ENCODE measurements around the gene MMP28.

Gene MMP28

GRCh38 chr17:35795007-35795870 is at the start of gene MMP28:
MMP28 (minus strand) TSS chr17:35795641; CDS start chr17:35795377, 264 bp downstream.
- DNase-seq, result peak; percentile 20 to 53

- no peak for DNase-seq
These were observed 49.1 kb upstream of the MMP28 start for GRCh38 chr17:35844547-35844946.

- DNase-seq, result no peak
These were observed 48.3 kb upstream of the MMP28 start for GRCh38 chr17:35843698-35844097.

GRCh38 chr17:35842239-35842638 is 46.8 kb upstream of the MMP28 start:
- no peak for DNase-seq

GRCh38 chr17:35841505-35841904 is 46.1 kb upstream of the MMP28 start:
- no peak for DNase-seq

GRCh38 chr17:35841101-35841500 is 45.7 kb upstream of the MMP28 start:
- DNase-seq, result no peak

GRCh38 chr17:35825206-35825605 is 29.8 kb upstream of the MMP28 start:
- DNase-seq, result no peak

GRCh38 chr17:35821308-35821707 is 25.9 kb upstream of the MMP28 start:
- no peak for DNase-seq

GRCh38 chr17:35819455-35819854 is 24.0 kb upstream of the MMP28 start:
- DNase-seq, result no peak

GRCh38 chr17:35817196-35817595 is 21.8 kb upstream of the MMP28 start:
- no peak for DNase-seq

- DNase-seq, result no peak
These were observed 21.3 kb upstream of the MMP28 start for GRCh38 chr17:35816723-35817122.

- no peak for DNase-seq
These were observed 17.0 kb upstream of the MMP28 start for GRCh38 chr17:35812456-35812855.

- DNase-seq, result no peak
These were observed 16.3 kb upstream of the MMP28 start for GRCh38 chr17:35811759-35812158.

- DNase-seq, result peak in 1 of 2 experiments; percentile 53
These were observed 14.5 kb upstream of the MMP28 start for GRCh38 chr17:35809855-35810461.

- DNase-seq, result peak; percentile 92 to 96
These were observed 13.8 kb upstream of the MMP28 start, which contains the start of gene TAF15 for GRCh38 chr17:35808962-35809854. TAF15 (plus strand) TSS chr17:35809484; CDS start chr17:35809570, 86 bp downstream.

- DNase-seq, result no peak
These were observed 13.0 kb upstream of the MMP28 start for GRCh38 chr17:35808240-35808961.

- DNase-seq, result no peak
These were observed 12.1 kb upstream of the MMP28 start for GRCh38 chr17:35807371-35808144.

GRCh38 chr17:35804658-35805192 is 9.3 kb upstream of the MMP28 start:
- peak in 1 of 2 experiments; percentile 29 for DNase-seq

- no peak for DNase-seq
These were observed 6.3 kb upstream of the MMP28 start for GRCh38 chr17:35801583-35802224.

- no peak for DNase-seq
These were observed 4.5 kb upstream of the MMP28 start for GRCh38 chr17:35799942-35800341.

- DNase-seq, result no peak
These were observed 2.5 kb upstream of the MMP28 start for GRCh38 chr17:35797918-35798317.
